ENCODE results near the gene HECTD1. TPM values are rescaled to one million over a fixed set of nuclear protein-coding genes. Genes with fewer than 3 reads are reported as not detected.

The HECTD1 gene
- total RNA-seq, 2 experiments from 2014 or later = 105 to 117 TPM

DNA sequence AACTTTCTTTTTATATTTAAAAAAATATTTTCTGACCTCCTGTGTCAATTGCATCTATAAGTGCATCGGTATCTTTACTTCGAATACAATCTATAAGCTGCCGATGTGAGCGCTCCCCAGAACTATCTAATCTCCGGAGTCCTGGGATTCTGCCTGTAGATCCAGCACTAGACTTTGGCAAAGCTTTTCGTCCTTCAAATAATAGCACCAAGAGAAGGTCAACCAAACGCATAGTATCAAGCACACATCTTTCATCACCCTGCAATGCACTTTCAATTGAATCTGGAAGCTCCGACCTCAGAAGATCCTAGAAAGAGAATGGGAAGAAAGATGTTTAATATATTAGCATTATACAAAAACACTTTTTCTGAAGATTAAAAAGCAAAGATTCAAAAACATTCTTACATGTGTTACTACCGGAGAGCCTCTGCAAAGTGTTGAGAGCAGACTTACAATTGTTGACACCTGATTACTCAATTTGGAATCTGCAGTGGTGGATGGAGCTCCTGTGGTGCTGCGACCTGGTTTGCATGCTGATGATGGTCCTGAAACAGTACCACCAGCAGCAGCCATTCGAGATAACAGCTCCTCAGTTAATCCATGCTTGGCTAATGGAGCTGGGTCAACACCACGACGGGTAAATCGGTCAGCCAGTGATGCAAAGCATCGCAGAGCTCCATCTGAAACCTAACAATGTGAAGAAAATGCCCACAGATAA, 34.3 kb downstream of the HECTD1 start:
- Mint-ChIP-seq H3K9me3 (no peaks in the 10 kb centered on the region), H3K4me1 (no peaks in the 10 kb centered on the region), H3K4me3 (no peak overlapping the region), H3K27ac (no peak overlapping the region), H3K36me3 (peaks cover 37% of the 10 kb centered on the region), H3K27me3 (no peaks in the 10 kb centered on the region)
- POLR2A ChIA-PET = no interaction called here
- DNase-seq (no peak), ATAC-seq (ENCODE audit: low read depth) (no peak)

DNA sequence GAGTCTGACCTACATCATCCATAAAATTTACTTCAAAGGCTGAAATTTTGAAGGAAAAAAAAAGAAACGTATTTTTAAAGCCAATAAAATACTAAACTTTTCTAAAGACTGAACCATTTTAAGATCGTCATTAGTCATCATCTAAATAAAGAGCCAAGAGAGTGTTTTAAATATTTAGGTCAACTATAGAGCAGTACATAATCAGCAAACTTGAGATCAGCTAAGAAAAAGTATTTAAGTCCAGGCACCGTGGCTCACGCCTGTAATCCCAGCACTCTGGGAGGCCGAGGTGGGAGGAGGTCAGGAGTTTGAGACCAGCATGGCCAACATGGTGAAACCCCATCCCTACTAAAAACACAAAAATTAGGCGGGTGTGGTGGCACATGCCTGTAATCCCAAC, 35.5 kb downstream of the HECTD1 start:
- Mint-ChIP-seq H3K36me3 (peaks cover 40% of the 10 kb centered on the region), H3K9me3 (no peaks in the 10 kb centered on the region), H3K27me3 (no peaks in the 10 kb centered on the region), H3K27ac (no peak overlapping the region), H3K4me1 (no peaks in the 10 kb centered on the region), H3K4me3 (no peak overlapping the region)
- POLR2A ChIA-PET = no interaction called here
- ATAC-seq (ENCODE audit: low read depth) (no peak), DNase-seq (no peak)

DNA sequence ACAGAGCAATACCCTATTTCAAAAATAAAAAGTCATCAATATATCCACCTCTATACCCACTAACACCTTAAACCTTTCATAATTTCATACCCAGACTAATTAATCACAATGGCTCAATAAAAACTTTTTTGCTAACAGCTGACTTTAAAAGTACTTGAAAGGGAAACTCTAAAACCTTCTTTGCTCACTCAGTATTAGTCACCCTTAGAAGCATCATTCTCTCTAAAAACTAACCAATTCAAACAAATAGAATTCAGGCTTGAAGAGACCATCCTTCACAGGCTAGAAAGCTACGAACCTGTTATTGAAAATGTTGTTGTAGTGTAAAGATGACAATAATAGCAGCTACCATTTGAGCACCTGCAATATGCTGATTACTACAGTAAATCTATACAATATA, 37.2 kb downstream of the HECTD1 start:
- Mint-ChIP-seq H3K27ac (no peak overlapping the region), H3K4me3 (no peak overlapping the region), H3K9me3 (no peaks in the 10 kb centered on the region), H3K4me1 (no peaks in the 10 kb centered on the region), H3K36me3 (peaks cover 41% of the 10 kb centered on the region), H3K27me3 (no peaks in the 10 kb centered on the region)
- DNase-seq (no peak), ATAC-seq (ENCODE audit: low read depth) (no peak)
- POLR2A ChIA-PET = no interaction called here

DNA sequence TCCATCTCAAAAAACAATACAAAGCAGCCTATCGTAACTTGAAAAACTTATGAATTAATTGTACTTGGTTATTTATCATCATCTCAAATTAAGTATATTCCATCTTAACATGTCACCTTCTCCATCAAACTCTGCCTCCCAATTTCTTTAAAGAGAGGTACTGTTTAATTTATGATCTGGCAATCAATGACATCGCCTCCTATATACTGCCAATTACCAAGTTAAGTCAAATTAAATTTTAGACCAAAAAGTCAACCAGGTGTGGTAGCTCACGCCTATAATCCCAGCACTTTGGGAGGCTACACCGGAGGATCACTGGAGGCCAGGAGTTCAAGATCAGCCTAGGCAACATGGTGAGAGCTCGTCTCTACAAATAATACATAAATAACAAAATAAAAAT, 37.7 kb downstream of the HECTD1 start:
- Mint-ChIP-seq H3K27me3 (no peaks in the 10 kb centered on the region), H3K4me3 (no peak overlapping the region), H3K4me1 (no peaks in the 10 kb centered on the region), H3K27ac (no peak overlapping the region), H3K36me3 (peaks cover 40% of the 10 kb centered on the region), H3K9me3 (no peaks in the 10 kb centered on the region)
- no peak for ATAC-seq (ENCODE audit: low read depth)
- POLR2A ChIA-PET = no interaction called here
- DNase-seq = no peak

DNA sequence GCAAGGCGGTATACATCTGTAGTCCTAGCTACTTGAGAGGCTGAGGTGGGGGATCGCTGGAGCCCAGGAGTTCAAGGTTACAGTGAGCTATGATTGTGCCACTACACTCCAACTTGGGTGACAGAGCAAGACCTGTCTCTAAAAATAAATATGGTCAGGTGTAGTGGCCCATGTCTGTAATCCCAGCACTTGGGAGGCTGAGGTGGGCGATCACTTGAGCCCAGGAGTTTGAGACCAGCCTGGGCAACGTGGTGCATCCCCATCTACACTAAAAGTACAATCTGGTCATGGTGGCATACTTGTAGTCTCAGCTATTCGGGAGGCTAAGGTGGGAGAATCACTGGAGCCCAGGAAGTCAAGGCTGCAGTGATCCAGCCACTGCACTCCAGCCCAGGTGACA, 40.6 kb downstream of the HECTD1 start:
- Mint-ChIP-seq H3K27me3 (no peaks in the 10 kb centered on the region), H3K27ac (no peak overlapping the region), H3K4me3 (no peak overlapping the region), H3K36me3 (peaks cover 34% of the 10 kb centered on the region), H3K4me1 (no peaks in the 10 kb centered on the region), H3K9me3 (no peaks in the 10 kb centered on the region)
- ATAC-seq (ENCODE audit: low read depth) (no peak), DNase-seq (no peak)
- POLR2A ChIA-PET = no interaction called here

DNA sequence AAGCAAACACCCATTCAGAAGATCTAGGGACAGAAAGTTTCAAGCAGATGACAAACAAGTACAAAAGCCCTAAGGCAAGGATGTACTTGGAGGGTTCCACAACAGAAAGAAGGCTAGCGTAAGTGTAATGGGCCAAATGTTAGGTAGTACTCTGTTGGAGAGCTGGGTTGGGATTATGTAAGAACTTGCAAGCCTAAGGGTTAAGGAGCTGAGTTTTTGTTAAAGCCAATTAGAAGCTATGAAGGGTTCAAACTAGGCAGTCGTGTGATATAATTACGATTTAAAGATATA, 41.4 kb downstream of the HECTD1 start:
- POLR2A ChIA-PET = no interaction called here
- Mint-ChIP-seq H3K27me3 (no peaks in the 10 kb centered on the region), H3K36me3 (peaks cover 33% of the 10 kb centered on the region), H3K27ac (no peak overlapping the region), H3K9me3 (no peaks in the 10 kb centered on the region), H3K4me3 (no peak overlapping the region), H3K4me1 (no peaks in the 10 kb centered on the region)
- DNase-seq (no peak), ATAC-seq (ENCODE audit: low read depth) (no peak)

DNA sequence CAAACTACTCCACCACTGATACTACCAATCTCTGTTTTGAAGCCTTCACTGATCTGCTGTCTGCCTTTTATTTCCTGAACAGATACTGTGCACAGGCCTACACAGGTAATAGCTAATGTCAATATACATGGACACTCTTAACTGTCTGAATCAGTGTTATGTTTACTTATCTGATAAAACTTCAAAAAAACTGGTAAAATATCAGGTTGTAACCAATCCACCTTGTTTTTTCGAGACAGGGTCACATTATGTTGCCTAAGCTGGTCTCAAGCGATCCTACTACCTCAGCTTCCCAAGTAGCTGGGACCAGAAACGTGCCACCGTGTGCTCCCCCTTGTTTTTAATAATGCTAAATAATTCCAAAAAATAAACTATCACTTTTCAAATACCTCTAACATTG, 43.5 kb downstream of the HECTD1 start:
- POLR2A ChIA-PET = no interaction called here
- Mint-ChIP-seq H3K27ac (no peak overlapping the region), H3K36me3 (peaks cover 23% of the 10 kb centered on the region)

DNA sequence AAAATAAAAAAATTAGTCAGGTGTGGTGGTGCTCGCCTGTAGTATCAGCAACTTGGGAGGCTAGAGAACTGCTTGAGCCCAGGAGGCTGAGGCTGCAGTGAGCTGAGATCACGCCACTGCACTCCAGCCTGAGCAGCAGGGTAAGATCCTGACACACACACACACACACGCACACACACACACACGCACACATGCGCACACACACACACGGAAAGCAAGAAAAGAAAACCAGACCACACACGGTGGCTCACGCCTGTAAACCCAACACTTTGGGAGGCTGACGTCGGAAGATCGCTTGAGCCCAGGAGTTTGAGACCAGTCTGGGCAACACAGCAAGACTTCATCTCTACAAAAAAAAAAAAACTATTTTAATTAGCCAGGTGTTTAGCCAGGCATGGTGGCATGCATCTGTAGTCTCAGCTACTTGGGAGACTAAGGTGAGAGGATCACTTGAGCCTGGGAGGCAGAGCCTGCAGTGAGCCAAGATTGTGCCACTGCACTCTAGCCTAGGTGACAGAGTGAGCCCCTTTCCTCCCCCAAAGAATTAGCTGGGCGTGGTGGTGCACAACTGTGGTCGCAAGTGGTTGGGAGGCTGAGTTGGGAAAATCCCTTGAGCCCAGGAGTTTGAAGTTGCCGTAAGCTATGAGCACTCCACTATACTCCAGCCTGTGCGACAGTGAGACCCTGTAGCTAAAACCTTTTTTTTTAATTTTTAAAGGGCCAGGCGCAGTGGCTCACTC, 44.5 kb downstream of the HECTD1 start:
- ATAC-seq (ENCODE audit: low read depth) = no peak
- Mint-ChIP-seq H3K4me3 (no peak overlapping the region), H3K9me3 (no peaks in the 10 kb centered on the region), H3K4me1 (no peaks in the 10 kb centered on the region), H3K27ac (no peak overlapping the region), H3K36me3 (peaks cover 20% of the 10 kb centered on the region), H3K27me3 (no peaks in the 10 kb centered on the region)
- POLR2A ChIA-PET = no interaction called here
- no peak for DNase-seq

More for the DNA sequence above, 43.5 kb downstream of the HECTD1 start:
- Mint-ChIP-seq H3K4me1 (no peaks in the 10 kb centered on the region), H3K4me3 (no peak overlapping the region), H3K27me3 (no peaks in the 10 kb centered on the region), H3K9me3 (no peaks in the 10 kb centered on the region)
- ATAC-seq (ENCODE audit: low read depth) = no peak
- DNase-seq = no peak

DNA sequence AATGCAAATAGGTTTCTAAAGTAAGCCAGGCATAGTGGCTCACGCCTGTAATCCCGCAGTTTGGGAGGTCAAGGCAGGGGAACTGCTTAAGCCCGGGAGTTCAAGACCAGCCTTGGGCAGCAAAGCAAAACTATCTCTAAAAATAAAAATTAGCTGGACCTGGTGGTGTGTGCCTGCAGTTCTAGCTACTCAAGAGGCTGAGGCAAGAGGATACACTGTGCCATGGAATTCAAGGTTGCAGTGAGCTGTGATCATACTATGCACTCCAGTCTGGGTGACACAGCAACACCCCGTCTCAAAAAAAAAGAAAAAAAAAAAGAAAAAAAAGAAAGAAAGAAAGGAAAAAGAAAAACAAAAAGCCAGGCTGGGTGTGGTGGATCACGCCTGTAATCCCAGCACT, 46.3 kb downstream of the HECTD1 start:
- Mint-ChIP-seq H3K9me3 (no peaks in the 10 kb centered on the region), H3K4me3 (no peak overlapping the region), H3K27me3 (no peaks in the 10 kb centered on the region), H3K4me1 (no peaks in the 10 kb centered on the region), H3K27ac (no peak overlapping the region), H3K36me3 (peaks cover 14% of the 10 kb centered on the region)
- POLR2A ChIA-PET = no interaction called here
- ATAC-seq (ENCODE audit: low read depth) (no peak), DNase-seq (no peak)

DNA sequence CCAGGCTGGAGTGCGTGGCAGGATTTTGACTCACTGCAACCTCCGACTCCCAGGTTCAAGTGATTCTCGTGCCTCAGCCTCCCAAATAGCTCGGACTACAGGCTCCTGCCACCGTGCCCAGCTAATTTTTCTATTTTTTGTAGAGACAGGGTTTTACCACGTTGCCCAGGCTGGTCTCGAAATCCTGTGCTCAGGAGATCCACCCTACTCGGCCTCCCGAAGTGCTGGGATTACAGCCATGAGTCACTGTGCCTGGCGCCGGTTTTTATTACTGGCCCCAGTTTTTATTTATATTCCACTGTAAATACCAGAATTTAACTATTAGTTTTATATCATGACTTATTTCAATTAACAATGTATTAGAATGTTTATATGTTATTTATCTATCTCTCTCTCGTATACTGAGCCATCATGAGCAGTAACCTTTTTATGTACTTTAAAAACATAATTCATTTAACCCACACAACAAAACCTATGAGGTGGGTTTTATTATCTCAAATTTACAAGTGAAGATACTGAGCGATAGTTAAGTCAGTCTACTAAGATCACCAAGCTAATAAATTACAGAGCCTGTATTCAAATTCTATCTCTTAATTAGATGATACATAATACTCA, 47.8 kb downstream of the HECTD1 start:
- Mint-ChIP-seq H3K36me3 (peaks cover 17% of the 10 kb centered on the region), H3K4me3 (no peak overlapping the region), H3K9me3 (no peaks in the 10 kb centered on the region), H3K27me3 (no peaks in the 10 kb centered on the region), H3K4me1 (no peaks in the 10 kb centered on the region), H3K27ac (no peak overlapping the region)
- DNase-seq (no peak), ATAC-seq (ENCODE audit: low read depth) (no peak)
- POLR2A ChIA-PET = no interaction called here

DNA sequence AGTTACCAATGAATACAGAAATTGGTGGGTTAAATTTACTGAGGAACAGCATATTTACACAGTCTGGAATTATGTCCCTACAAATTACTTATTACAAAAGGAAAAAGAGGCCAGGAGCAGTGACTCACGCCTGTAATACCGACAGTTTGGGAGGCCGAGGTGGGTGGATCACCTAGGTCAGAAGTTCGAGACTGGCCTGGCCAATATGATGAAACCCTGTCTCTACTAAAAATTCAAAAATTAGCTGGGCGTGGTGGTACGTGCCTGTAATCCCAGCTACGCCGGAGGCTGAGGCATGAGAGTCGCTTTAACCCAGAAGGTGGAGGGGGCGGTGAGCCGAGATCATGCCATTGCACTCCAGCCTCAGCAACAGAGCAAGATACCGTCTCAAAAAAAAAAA, 52.6 kb downstream of the HECTD1 start:
- Mint-ChIP-seq H3K9me3 (no peaks in the 10 kb centered on the region), H3K4me1 (no peaks in the 10 kb centered on the region), H3K36me3 (peaks cover 17% of the 10 kb centered on the region), H3K27ac (no peak overlapping the region), H3K27me3 (no peaks in the 10 kb centered on the region), H3K4me3 (no peak overlapping the region)
- DNase-seq (no peak), ATAC-seq (ENCODE audit: low read depth) (no peak)
- POLR2A ChIA-PET = no interaction called here

DNA sequence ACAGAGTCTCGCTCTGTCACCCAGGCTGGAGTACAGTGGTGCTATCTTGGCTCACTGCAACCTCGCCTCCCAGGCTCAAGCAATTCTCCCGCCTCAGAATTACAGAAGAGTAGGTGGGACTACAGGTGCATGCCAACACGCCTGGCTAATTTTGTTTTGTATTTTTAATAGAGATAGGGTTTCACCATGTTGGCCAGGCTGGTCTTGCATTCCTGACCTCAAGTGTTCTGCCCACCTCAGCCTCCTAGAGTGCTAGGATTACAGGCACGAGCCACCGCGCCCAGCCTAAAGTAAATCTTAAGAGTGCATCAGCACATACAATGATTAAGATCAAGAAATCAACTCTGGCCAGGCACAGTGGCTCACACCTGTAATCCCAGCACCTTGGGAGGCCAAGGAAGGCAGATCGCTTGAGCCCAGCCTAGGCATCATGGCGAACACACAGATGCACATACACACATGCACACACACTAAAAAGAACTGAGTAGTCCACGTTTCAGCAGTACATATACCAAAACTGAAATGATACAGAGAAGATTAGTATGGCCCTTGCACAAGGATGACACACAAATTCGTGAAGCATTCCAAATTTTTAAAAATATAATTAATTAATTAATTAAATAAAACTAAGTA, 65.0 kb downstream of the HECTD1 start:
- H3K27ac Mint-ChIP-seq = no peak overlapping the region
- no peak for ATAC-seq (ENCODE audit: low read depth)

DNA sequence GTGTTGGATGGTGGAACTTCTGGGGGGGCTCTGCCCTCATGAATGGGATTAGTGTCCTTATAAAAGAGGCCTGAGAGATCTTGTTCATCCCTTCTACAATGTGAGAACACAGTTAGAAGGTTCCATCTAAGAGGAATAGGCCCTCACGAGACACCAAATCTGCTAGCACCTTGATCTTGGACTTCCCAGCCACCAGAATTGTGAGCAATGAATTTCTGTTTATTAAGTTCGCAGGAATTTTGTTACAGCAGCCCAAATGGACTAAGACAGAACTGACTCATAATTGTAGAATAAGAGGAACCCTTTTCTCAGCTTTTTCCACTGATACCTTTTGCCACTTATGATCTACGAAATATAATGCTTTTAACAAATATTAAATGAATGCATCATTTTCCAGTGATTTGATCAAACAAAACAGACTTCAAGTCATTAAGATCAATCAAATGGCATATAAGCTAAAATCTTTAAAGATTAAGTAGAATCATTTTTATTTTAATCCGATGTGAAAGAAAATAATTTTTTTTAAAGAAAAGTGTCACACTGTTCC, 68.2 kb downstream of the HECTD1 start:
- POLR2A ChIA-PET = no interaction called here
- no peaks in the 10 kb centered on the region for H3K9me3 Mint-ChIP-seq
- ATAC-seq (ENCODE audit: low read depth) = no peak
- H3K27ac Mint-ChIP-seq = no peak overlapping the region
- no peak overlapping the region for H3K4me3 Mint-ChIP-seq
- DNase-seq = no peak
- no peaks in the 10 kb centered on the region for H3K4me1 Mint-ChIP-seq
- no peaks in the 10 kb centered on the region for H3K27me3 Mint-ChIP-seq
- peaks cover 12% of the 10 kb centered on the region for H3K36me3 Mint-ChIP-seq

More for the DNA sequence above, 65.0 kb downstream of the HECTD1 start:
- POLR2A ChIA-PET = no interaction called here
- H3K9me3 Mint-ChIP-seq = no peaks in the 10 kb centered on the region
- H3K36me3 Mint-ChIP-seq = peaks cover 15% of the 10 kb centered on the region
- no peak overlapping the region for H3K4me3 Mint-ChIP-seq
- H3K27me3 Mint-ChIP-seq = no peaks in the 10 kb centered on the region
- no peaks in the 10 kb centered on the region for H3K4me1 Mint-ChIP-seq
- no peak for DNase-seq

DNA sequence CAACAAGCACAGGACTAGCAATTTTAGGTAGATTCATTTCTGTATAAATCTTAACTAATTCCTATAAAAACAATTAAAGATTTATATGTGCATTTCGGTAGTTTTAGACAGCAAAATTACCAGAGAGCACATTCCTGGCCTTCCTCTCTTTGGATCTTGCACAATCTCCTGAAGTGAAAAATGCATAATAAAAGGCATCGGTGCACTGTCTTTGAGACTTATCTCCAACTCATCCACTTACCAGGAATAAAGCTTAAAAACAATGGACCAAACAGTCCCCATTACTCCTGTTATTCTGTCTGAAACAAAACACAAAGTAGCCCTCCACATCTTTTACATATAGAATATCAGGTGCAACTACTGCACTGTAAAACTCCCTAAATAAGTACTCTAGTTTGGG, 69.3 kb downstream of the HECTD1 start:
- Mint-ChIP-seq H3K4me3 (no peak overlapping the region), H3K27me3 (no peaks in the 10 kb centered on the region), H3K27ac (no peak overlapping the region), H3K4me1 (no peaks in the 10 kb centered on the region), H3K36me3 (peaks cover 12% of the 10 kb centered on the region), H3K9me3 (no peaks in the 10 kb centered on the region)
- POLR2A ChIA-PET = no interaction called here
- DNase-seq (no peak), ATAC-seq (ENCODE audit: low read depth) (no peak)

All from activated naive CD8-positive, alpha-beta T cell treated with anti-CD3 and anti-CD28 coated beads, Interleukin-2, amount 10 ng/mL, durations not matched to agents 7 days and 5 days (primary cell).